Fibroblast of lung (primary cell): Measurements from ENCODE around the gene TMEM19.

Experiments
- CTCF ChIP-seq, 2 donors: IDR thresholded peaks in 1 of 2; conservative IDR thresholded peaks in 1 of 2; 1 replicate in 1 of 2; 2 replicates in 1 of 2; pipeline ENCODE4 v1.5.1; 2011 to 2012; ENCODE audit warnings: low read length in 2 of 2, control low read depth in 1 of 2, inconsistent platforms in 1 of 2, low read depth in 1 of 2, mild to moderate bottlenecking in 1 of 2
- EZH2 ChIP-seq: IDR thresholded peaks from 2 replicates; pipeline ENCODE4 v1.5.1; 2012; ENCODE audit warnings: low read length, control low read depth, mild to moderate bottlenecking; ENCODE audit errors: missing control alignments

GRCh38 chr12:71748081-71748850 is 62.4 kb downstream of the TMEM19 start:
- TF ChIP-seq CTCF (conservative IDR thresholded peaks at IDR 0.05 in 1 of 2, IDR thresholded peaks at IDR 0.05 in 1 of 2; ENCODE audit: low read depth in 1 of 2, low read length in 2 of 2) (no peak), EZH2 (no peak)
